GM19372 (cell line): Measurements from ENCODE around the gene AFAP1.

Source experiments
- ATAC-seq: cut with Tn5 transposase; IDR thresholded peaks from one replicate; pipeline ENCODE4 v1.9.1; 2021; ENCODE audit warnings: mild to moderate bottlenecking, low read depth, moderate library complexity; ENCODE audit not compliant: unreplicated experiment

AFAP1 gene

DNA sequence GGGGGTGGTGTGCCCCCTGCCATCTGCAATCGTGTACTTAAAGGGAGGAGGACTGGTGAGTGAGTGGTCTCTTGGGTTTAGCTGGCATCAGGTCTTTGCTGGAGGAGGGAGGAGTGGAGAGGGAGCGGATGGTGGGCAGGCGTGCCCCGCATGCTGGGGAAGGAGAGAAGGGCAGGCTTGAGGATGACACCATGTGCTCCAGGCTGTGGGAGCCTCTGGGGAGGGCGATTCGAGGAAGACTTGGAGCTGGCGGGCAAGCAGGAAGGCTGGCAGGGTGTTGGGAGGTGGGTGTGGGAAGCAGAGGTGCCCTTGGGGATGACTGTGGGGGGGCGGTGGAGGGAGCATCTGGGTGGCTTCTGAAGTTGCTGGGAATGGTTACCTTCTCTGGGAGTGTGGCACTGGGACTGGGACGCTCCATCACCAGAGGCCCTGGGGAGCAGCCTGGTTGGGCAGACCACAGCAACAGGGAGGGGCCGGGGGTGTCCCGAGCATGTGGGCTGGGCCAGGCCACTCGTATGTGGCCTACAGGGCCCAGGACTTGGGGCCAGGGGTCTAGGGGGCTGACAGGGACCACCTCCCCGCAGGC is 30.8 kb upstream of the AFAP1 start:
- no peak for ATAC-seq

GRCh38 chr4:7968262-7968896 is 28.7 kb upstream of the AFAP1 start:
- ATAC-seq: no peak

DNA sequence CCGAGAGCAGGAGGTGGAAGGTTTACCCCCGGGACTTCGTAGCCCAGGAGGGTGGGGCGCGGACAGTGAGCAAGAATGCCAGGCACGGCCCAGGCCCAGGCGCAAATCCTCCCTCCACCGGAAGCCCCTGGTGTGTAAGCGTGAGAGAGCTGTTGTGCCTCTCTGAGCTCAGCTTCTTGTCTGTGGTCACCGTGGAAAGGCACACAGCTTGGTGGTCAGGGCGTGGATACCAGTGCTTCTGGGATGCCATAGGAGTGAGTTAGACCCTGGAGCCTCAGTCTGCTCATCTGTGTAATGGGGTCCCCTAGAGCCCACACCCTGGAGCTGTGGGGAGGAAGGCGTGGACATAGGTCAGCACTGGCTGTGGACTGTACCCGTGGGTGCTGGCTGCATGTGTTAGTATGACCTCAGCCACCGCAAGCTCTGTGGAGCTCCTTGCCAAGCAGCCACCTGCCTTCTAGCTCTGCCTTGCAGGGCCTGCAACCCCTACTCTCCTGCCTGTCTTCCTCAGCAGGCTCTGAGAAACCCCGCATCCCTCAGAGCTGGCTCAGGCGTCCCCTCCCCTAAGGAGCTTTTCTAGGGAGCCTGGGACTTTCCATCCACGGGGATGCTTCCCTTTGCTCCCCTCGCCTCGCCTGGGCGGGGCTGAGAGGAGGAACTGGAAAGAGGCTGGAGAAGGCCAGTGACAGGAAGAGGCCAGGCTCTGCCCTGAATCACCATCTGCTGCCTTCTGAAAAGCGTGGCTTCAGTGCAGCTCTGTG is 28.0 kb upstream of the AFAP1 start:
- ATAC-seq: no peak

DNA sequence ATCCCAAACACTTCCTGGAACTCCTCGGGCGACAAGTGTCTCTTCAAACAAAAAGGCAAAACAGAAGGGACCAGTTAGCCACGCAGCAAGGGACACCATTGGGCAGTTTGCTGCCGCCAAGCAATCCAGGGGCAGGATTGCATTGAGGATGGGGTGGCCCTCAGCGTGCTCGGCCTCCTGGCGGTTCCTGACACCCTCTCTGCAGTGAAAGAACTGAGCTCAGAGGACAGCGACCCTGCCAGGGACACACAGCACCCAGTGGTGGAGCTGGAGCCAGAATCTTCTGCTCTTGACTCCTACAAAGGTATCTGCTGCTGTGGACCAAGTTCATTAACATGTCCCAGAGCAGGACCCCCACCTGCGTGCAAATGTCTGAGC is 27.4 kb upstream of the AFAP1 start:
- no peak for ATAC-seq

GRCh38 chr4:7966281-7967062 is 26.8 kb upstream of the AFAP1 start:
- ATAC-seq: no peak

- no peak for ATAC-seq
Measured at GRCh38 chr4:7964890-7965662, 25.4 kb upstream of the AFAP1 start.

DNA sequence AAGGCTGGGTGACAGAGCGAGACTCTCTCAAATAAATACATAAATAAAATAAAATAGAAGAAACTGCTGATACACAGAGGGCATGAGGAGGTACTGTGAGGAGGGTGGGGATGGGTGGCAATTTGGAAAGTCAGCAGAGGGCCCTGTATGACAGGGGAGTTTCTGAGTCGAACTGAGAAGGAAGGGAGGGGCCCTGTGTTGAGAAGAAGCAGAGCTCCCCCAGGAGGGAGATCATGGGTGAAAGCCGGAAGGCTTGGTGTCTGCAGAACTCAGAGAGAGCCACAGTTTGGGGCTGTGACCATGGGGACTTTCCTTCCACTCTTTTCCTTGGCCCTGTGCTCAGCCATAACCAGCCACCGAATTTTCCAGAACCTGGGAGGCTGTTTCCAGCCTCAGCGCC is 24.8 kb upstream of the AFAP1 start:
- ATAC-seq: peak; percentile 35

DNA sequence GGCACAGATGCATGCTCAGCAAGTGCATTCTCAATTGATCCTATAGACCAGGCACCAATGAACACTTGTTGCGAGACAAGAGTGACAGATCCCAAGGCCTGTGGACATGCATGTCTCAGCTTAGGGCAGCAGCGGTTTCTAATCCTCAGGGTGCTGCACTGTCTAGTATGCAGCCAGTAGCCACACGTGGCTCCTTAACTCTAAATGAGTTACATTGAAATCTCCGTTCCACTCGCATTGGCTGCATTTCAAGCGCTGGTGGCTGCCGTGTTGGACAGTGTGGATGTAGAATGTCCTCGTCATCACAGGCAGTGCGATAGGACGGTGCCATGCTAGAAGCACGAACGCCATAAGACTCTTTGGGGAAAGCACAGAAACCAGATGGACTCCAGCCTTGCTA is 24.0 kb upstream of the AFAP1 start:
- no peak for ATAC-seq

- ATAC-seq: no peak
Measured at GRCh38 chr4:7962609-7963508, 23.2 kb upstream of the AFAP1 start.

DNA sequence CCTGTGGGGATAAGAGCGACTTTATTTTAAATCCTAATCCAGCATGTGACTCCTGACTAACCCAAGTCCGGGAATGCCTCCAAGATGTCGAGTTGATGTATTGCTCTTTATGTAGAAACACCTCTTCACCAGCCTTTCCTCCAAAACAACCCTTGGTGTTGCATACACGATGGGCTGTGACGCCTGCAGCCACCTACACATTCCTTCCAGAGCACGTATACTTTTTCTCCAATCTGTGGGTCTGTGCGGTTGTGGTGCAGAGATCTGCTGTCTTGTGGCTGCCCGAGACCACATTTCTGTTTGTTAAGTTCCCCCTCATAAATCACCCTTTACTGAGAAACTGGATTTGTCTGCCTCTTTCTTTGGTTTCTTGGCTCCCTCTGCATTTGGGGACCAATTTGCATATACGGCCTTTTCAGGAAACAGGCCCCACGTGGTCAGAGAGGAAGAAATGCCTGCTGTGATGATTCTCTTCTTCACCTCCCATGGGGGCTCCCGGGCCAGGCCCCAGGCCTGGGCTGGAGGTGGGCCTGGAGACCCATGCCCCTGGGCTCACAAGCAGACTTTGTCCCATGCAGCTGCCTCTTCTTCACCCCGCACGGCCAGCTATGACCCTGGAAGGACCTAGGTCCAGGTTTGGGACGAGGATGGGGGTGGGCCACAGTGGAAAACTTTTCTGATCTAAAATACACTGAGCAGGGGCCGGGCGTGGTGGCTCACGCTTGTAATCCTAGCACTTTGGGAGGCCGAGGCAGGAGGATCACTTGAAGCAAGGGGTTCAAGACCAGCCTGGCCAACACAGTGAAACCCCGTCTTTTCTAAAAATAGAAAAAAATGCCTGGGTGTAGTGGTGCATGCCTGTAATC is 21.4 kb upstream of the AFAP1 start:
- peak; percentile 57 for ATAC-seq

DNA sequence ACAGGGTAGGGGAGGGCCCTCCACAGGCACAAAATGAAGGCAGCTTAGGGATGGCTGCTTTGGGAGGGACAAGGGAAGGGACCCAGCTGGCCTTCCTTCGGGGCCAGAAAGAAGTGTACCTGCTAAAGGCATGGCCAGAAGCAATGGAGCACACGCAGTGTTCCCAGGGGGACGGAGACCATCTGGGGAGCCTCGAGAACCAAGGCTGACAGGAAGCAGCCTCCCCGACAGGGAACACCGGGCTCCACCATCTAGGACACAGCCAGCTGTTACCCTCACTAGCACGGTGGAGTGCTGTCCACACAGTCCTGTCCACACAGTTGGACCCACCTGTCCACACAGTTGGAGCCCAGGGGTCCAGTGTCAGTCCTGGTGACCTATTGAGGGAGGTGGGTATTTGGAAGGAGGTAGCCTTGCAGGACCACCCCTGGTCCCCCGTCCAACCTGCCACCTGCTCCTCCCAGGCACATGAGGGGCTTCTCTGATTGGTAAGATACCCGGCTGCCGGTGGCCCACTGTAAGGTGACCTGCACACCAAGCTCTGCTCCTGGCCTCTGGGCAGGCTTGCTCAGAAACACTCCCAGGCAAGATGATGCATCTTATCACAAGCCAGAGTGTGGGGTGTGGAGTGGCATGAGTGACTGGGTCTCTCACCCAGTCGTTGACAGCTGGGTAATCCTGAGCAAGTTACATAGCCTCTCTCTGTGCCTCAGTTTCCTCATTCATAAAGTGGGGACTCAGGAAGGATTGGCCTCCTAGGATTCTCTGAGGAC is 20.5 kb upstream of the AFAP1 start:
- ATAC-seq: no peak

DNA sequence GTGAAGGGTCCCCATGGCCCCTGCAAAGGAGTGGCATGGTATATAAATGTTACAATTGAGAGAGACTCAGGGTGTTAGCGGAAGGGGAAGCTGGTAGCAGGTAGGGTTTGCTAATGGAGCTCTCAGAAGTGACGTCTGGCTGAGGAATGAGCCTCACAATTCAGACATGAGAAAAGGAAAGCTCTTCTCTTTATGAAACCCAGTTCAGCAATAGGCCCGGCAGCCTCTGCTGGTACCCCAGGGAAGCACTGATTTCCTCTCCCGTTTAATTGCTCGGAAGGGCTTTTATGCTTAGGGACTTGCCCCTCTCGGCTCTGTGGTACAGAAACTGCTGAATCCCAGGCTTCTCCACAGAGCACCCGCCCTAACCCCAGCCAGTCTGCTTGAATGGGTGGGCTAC is 19.4 kb upstream of the AFAP1 start:
- no peak for ATAC-seq

GRCh38 chr4:7956934-7957656 is 17.4 kb upstream of the AFAP1 start:
- ATAC-seq: no peak

GRCh38 chr4:7956270-7956808 is 16.7 kb upstream of the AFAP1 start:
- ATAC-seq: no peak

- no peak for ATAC-seq
Measured at GRCh38 chr4:7955393-7955792, 15.7 kb upstream of the AFAP1 start.

DNA sequence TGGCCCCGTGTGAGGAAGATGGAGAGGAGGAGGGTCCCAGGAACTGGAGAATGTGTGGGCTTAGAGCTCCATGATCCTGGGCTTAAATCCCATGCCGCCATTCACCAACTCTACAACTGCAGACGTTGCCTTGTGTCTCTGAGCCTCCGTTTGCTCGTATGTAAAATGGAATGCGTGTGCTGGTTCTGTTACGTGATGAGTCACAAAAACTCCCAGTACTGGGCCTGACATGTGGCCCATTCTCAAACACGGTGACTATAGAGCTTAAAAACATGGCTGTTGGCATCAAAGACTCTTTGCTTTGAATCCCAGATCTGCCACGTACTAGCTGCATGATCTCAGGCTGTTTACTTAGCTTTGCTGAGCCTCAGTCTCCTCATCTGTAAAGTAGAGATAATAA is 13.0 kb upstream of the AFAP1 start:
- ATAC-seq: no peak
